GM19035 (cell line): Measurements from ENCODE around the gene USH2A.

Source experiments
- ATAC-seq: cut with Tn5 transposase; IDR thresholded peaks from one replicate; pipeline ENCODE4 v1.9.1; 2021; ENCODE audit not compliant: unreplicated experiment

The USH2A gene

DNA sequence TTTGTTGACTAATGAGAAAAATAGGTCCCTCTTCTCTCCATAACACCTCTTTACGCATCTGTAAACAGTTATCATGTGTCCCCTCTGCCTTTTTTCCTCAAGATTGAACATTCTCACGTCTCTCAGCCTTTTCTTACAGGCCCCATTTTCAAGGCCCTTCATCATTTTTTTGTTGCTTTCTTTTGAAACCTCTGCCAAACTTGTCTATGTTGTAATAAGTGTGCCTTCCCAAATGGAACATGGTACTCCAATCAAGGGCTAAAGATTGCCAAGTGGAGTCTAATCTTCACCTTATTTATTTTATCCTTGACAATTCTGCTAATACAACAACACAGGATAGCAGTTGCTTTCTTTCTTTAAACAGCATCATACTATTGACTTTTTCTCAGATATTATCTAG lies 280.3 kb downstream of the USH2A start:
- no peak for ATAC-seq

DNA sequence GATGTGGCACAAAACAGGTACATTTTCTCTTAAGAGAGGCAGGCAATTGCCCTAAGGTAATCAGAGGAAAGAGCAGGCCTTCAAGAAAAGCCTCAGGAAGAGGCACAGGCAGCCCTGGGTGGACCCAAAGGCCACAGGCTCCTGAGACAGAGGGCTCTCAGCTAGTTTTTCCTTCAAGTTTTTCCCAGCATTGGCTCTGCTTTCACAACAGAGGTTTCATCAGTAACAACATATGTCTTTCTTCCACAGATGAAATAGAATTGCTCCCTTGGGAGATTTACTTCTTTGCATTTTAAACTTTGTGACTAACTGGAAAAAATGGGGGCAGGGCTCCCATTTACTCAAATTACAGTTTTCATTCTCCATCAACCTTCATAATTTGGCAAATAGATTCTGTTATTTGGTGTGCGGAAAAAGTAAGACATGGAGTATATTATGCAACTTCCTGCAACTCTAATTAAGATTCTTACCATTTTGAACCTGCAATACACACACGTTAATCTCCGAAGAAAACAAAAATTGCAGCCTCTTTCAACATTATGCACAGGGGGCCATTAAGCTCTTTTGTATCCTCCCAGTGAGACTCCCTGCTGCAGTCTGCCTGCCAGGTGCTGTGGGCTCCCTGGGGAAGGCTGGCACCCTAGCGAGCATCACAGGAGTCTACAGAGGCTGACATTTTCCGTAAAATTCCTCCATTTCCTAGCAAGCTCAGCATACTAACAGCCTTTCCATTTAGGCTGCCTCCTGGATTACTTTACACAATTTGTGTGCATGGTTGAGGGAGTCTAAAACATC lies 282.3 kb downstream of the USH2A start:
- no peak for ATAC-seq

DNA sequence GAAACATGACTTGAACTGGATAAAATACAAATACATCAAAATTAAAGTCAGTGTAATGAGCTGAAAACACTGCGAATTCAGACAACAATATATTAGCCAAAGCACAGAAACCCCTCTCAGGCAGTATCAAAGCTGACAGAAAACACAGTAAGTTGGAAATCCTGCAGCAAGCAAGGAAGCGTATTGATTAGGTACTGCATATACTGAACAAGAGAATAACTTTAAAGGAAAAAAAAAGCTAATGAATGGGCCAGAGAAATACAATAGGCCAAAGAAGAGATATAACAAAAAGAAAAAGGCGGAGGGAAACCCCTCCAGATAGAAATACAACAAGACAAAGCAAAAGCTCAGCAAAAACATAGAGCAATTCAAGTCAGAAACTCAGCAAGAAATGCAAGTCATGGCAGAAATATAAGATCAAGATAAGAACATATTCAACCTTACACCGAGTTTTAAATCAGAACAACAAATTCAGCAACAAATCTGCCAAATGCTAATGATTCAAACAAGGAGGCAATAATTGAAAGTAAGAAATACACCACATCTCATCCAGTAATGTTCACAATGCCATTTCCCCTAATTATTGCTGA lies 299.0 kb downstream of the USH2A start:
- ATAC-seq, result no peak

DNA sequence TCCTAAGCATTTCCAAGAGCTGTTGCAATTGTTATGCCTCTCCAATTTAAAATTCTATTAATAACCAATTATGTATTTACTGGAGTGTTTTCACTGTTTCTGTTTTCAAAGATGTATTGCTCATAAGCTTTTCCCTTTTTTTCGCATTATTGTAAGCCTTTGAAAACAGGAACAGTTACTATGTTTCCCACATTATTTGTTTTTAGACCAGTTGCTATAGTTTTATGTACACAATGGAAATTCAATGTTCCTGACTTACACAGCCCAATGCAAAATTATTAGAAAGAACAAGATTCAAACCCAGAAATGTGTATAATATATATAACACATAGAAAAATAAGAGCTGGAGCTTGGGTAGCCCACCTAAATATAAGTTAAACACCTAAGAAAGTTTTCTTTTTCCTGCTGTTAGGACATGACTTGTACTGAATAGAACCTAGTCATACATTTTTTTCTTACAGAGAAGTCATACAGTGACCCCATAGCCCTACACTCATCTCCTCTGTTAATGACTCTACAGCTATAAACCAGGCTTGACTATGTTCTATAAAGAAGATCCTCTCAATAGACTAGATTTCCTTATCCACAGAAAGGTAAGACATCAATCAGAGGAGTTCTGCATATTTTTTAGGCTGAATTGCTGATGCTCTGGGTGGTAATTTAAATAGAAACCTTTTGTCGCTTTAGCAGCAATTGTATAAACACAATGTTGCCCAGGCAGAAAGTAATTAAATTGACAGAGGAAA lies 299.6 kb downstream of the USH2A start:
- no peak for ATAC-seq

DNA sequence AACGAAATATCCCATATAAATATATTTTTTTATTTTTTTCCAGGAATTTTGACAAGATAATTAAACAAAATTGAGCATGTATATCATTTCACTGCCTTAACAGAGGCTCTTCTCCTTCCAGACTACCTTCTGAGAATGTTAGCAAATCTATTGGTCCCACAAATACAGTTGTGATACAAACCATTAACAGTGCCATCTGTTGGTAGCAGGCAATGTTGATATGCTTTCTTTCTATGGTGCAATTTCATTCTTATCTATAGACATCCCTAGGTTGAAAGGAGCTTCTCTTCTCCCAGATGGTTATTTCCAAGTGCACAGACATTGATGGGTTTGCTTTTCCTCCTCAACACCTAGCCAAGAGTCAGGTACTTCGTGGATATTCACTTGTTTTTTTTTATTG lies 303.6 kb downstream of the USH2A start:
- ATAC-seq, result peak; percentile 67

DNA sequence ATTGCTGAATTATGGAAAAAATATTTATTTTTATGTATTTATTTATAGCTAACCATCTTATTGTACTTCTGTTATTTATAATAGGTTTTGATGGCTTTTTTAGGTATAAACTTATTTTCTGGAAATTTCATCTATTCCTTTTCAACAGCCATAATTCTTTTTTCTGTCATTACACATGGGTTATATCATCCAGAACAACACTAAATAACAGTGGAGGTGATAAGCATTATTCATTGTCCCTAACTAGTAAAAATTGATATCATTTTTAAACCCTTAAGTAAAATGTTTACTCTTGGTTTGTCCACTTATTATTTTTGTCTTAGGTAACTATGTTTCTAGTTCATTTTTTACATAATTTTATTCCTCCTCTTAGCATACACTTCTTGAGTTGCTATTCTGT lies 309.1 kb downstream of the USH2A start:
- no peak for ATAC-seq

DNA sequence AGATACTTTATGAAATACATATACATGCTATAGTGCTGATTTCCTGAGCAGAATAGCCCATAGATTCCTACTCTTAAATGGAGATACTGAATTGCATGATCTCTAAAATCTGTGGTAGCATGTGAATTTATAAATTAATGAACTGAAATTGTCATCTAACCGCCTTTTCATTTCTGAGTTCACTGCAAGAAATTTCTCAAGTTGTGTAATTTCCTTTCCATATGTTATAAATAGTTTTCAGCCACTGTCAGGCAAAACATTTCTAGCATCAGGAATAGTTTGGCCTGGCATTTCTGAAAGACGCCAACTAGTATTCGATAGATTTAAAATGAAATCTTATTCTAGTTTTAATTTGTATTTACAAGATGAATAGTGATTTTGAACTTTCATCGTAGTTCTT lies 310.1 kb downstream of the USH2A start:
- no peak for ATAC-seq

DNA sequence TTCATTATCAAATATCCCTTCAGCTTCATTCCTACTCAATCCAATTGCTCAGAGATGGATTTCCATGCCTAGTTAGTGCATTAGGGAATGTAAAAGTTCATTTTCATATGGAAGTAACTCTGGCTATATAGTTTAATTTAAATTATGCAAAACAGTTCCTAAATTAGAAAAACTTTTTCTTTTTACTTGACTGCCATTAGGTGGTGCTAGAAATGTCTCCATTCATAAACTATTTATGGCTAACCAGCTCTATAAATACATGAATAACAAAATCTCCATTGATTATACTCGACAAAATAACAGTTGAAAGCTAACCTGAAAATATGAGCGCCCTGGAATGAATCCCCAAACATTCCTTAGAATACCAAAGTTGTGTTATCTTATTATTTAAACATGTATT lies 311.4 kb downstream of the USH2A start:
- ATAC-seq, result no peak

DNA sequence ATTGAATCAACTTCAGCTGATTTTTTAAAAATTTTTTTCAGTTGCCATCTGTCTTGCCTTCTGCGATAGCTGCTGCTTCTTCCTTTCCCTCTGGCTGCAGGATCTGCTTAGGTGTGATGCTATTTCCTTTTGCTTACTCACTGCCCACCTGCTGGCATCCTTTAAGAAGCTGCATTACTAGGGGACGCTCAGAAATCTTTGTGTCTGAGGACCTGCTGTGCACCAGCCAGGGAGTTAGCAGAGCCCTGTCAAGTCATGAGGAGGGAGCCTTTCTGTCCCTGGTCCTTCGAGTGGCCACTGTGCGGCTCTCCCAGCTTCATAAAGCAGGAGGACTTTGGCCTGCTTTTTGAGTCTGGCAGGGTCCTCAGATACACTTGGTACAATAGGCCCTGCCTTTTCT lies 327.8 kb downstream of the USH2A start:
- no peak for ATAC-seq

DNA sequence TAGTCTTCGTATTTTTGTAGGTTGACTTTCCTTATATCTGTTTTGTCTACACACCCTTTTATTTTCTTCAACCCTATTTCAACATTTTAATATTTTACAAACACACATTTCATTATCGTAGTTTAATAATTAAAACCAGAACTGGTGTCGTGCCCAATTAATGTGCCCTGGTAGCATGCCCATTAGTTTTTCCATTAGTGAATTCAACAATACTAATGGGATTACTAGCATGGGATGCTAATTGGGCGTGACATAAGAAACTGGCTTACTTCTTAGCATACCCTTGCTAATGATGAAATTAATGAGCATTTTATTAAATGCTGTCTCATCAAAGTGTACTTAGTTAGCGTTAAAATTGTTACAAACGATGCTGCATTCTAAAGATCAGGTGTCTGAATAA lies 332.7 kb downstream of the USH2A start:
- no peak for ATAC-seq

DNA sequence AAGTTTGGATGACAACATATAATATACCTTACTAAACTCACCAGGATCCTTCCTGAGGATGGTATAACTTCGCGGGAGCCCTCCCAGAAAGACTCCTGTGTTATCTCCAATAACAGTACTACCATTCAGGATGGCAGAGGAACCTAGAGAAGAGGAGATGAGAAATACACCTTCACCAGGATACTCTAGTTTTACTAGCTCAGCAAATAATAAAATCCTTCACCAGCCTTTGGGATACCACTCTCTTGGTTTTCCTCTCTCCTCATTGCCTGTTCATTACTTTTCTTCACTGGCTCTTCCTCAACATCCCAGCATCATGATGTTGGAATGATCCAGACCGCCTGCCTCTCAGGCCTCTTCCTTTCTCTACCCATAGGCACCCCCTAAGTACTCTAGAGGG lies 336.6 kb downstream of the USH2A start:
- no peak for ATAC-seq

DNA sequence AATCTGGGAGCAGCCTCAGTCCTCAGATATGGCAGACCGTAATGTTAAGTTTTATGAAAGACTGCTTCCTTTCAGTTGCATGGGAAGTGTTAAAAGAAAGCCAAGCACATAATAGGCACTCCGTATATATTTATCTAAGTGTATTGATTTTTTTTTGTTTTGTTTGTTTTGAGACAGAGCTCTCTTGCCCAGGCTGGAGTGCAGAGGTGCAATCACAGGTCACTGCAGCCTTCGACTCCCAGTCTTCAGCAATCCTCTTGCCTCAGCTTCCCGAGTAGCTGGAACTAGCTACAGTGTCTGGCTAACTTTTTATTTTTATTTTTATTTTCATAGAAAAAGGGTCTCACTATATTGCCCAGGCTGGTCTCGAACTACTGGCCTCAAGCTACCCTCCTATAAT lies 341.8 kb downstream of the USH2A start:
- ATAC-seq, result no peak

DNA sequence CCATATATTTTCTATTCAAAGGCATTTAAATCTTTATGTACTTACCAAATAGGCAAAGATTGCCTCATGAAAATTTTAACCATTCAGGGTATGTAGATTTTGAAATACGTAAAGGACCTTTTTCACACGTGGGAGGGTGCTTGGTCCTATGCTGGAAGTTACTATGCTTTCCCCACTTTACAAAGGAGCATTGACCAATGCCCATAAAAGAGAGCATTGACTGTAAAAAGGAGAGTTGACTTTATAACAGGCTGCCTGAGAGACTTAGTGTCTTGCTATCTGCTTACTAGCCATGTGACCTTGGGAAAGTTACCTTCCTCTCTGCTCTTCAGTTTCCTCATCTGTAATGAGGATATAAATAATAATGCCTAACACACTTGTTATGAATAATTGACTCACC lies 346.5 kb downstream of the USH2A start:
- ATAC-seq, result no peak

DNA sequence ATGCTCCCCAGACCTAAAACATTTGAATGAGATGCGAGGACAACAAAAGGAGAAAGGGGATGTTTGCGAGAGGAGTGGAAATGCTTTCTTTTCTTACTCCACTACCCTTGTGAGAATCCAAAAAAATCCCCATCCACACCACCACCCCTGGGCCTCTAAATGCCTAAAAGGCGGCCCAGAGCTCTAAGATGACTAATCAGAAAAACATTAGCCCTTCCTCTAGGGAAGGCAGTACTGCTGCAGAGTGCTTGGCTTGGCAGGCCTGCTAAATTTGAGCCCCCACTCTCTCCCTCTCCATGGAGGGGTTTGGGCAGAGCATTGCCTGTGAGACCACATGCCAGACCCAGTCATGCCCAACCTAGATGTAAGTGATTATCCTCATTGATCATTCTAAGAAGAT lies 347.9 kb downstream of the USH2A start:
- no peak for ATAC-seq

DNA sequence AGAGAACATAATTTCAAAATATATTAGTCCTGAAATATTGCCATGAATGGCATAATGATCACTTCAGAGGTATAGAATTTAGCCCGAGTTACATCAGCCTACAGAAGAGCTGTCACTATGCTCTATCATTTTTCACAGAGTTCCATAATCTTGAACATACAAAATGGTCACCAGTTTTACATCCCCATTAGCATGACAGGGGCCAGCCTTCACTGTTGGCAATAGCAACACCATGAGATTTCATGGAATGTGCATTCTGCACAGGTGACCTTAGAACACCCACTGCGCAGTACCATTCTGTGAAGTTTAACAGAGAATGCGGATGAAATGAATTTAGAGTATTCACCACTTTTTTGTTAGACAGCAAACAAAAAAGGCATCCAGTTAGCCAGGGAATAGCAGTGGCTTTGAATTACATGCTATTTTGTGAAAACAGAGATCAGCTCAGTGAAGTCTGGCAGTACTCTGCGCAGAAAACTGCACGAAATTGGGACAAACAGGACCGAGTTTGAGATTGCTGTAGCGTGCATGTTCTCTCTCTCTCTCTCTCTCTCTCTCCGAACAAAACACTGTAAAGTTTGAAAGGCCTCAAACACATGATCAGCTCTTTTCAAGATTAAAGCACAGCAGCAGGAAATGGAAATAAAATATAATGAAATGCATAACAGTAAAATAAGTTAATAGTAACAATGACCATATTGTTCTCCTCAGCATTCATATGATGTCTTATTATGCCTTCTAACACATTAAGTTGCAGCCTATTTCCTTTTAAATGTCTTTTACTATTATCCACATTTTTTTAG lies 349.3 kb downstream of the USH2A start:
- ATAC-seq, result no peak

DNA sequence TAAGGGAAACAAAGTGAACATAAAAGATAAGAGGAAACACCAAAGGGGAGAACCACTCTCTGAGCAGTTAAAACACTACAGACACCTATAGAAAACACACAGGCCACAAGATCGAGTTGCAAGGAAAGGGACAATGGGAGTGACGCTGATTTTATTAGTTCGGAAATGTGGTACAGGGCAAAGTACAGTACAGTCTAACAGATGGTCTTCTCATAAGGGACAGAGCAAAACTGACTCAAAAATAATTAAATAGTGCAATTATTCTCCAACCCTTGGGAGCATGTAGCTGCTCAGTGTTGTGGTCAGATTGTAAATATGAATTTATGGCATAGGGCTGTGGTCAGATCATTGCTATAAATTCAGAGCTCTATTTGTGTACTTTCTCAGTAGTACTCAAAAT lies 352.0 kb downstream of the USH2A start:
- ATAC-seq, result no peak

DNA sequence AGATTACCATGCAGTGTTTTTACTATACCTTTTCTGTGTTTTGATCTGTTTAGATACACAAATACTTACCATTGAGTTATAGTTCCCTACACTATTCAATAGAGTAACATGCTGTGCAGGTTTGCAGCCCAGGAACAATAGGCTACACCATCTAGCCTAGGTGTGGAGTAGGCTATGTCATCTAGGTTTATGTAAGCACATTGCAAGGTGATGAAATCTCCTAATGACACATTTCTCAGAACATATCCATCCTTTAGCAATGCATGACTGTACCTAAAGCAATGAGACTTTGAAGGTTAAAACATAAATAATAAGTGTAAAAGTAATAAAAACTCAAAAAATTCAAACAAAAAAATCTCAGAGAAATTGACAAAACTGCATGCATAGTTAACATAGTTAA lies 358.6 kb downstream of the USH2A start:
- ATAC-seq, result no peak

DNA sequence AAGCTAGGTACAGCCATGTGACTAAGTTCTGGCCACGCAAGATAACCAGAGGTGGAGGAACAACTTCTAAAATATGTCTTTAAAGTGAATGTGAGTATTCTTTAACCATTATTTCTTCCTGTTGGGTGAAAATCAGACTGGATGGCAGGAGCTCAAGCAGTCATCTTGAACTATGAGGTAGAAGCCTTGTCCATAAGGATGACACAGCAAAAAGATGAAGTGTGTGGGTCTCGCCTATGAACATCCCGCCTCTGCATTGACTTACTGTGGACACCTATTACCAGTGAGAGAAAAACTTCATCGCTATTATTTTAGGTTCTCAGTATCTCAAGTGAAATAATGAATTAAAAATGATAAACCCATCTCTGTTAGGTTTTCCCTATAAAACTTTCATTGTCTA lies 365.3 kb downstream of the USH2A start:
- no peak for ATAC-seq

DNA sequence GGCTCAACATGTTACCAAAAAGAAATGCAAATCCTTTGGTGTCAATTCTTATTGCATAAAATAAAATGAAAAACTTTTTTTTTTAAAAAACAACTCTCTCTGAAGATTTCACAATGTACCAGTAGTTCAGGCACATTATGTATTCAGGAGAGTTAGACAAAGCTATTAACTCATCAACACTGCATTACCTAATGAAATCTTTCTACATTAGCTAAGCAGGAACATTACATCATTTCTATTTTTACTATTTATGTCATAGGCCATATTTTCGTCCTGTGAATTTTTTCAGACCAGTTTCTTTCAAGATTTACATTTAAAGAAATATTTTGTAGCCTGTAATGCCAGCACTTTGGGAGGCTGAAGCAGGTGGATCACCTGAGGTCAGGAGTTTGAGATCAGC lies 366.2 kb downstream of the USH2A start:
- no peak for ATAC-seq

DNA sequence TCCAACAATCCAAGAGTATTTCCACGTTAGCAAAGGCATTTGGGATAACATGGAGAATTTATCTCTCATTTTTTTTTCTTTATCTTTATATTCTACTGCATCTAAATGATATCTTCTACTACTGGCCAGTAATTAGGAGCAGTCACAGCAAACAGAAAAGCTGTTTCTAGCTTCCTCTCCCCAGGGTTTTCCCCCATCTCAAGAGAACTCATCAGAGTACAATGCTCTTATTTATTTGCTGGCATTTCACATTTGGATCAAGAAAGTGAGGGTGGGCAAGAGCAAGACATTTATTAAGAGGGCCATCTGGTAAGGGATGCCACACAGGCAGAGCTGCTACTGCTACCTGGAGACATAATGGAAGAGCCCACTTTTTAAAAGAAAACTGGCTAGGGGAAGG lies 368.2 kb downstream of the USH2A start:
- ATAC-seq, result no peak

DNA sequence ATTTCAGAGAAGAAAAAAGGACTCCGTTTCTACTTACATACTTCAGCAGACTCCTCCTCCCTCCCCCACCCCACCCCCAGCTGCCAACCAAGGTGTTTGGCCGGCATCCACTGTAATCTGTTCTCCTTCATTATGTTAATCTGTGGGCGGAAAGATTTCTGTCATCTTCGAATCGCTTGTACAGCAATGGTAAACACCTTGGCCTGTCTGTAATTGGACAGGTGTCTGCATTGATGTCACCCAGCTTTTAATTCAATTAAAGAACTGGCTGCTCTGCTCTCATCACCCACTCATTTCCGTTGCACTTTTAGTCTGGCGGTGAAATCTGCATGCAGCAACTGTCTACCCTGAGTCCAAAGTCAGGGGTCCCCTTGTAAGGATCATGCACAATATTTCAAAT lies 368.6 kb downstream of the USH2A start:
- ATAC-seq, result no peak

DNA sequence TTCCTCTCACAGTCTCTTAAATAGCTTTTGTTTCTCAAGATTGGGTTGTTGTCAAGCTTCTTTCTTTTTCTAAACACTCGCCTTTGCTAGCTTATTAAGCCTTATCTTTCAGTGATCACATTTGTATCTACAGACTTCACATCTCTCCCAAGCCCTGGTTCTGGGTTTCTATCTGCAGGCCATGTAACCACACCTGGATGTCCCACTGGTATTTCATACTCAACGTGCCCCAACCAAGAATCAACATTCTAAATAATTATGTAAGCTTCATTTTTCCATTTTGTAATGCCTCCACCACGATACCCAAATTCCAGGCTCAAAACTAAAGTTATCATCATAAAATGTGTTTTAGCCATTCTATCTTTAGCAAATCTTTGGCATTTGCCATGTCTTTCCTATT lies 372.2 kb downstream of the USH2A start:
- ATAC-seq, result no peak
